HepG2 (cell line): ENCODE data around the gene FBXO9. TPM values are rescaled to one million over a fixed set of nuclear protein-coding genes. Genes with fewer than 3 reads are reported as not detected.

Source experiments
- E2F5 ChIP-seq: sonication (generic); formaldehyde crosslinking; conservative IDR thresholded peaks from 2 replicates; pipeline ENCODE4 v1.4.0; 2020; ENCODE audit warnings: missing genetic modification reagents
- ETV5 ChIP-seq: IDR thresholded peaks from 2 replicates; pipeline ENCODE4 v1.6.1; 2018; ENCODE audit warnings: missing biosample characterization, missing genetic modification reagents, inconsistent platforms, borderline replicate concordance
- FOXK2 ChIP-seq: fragments of 450-650 bp; IDR thresholded peaks from 2 replicates; pipeline ENCODE4 v1.6.1; 2016
- FOXM1 ChIP-seq: sonication (generic); formaldehyde crosslinking; IDR thresholded peaks from 2 replicates; pipeline ENCODE4 v1.5.0; 2020; ENCODE audit warnings: missing genetic modification reagents
- FOXO4 ChIP-seq: sonication (generic); formaldehyde crosslinking; conservative IDR thresholded peaks from 2 replicates; pipeline ENCODE4 v1.8.1; 2023; ENCODE audit warnings: missing genetic modification reagents
- LBX2 ChIP-seq: sonication (generic); formaldehyde crosslinking; IDR thresholded peaks from 2 replicates; pipeline ENCODE4 v1.5.0; 2020; ENCODE audit warnings: missing genetic modification reagents, mild to moderate bottlenecking, borderline replicate concordance
- MIXL1 ChIP-seq: IDR thresholded peaks from 2 replicates; pipeline ENCODE4 v1.6.1; 2016
- NAIF1 ChIP-seq: sonication (generic); formaldehyde crosslinking; IDR thresholded peaks from 2 replicates; pipeline ENCODE4 v1.5.0; 2020; ENCODE audit warnings: mild to moderate bottlenecking, missing genetic modification reagents, borderline replicate concordance
- NCOA5 ChIP-seq: sonication (generic); formaldehyde crosslinking; IDR thresholded peaks from 2 replicates; pipeline ENCODE4 v1.4.0; 2020; ENCODE audit warnings: missing genetic modification reagents
- NFKBIZ ChIP-seq: IDR thresholded peaks from 2 replicates; pipeline ENCODE4 v1.6.1; 2018; ENCODE audit warnings: missing genetic modification reagents, missing compliant biosample characterization
- NR0B2 ChIP-seq: sonication (generic); formaldehyde crosslinking; IDR thresholded peaks from 2 replicates; pipeline ENCODE4 v1.4.0; 2020; ENCODE audit warnings: mild to moderate bottlenecking, missing genetic modification reagents
- PCBP2 ChIP-seq: fragments of 200-400 bp; formaldehyde crosslinking; optimal IDR thresholded peaks from 2 replicates; pipeline ENCODE3; 2018; ENCODE audit warnings: low read length, low read depth; ENCODE audit not compliant: poor library complexity, severe bottlenecking
- POLR2AphosphoS5 ChIP-seq: IDR thresholded peaks from 2 replicates; pipeline ENCODE4 v1.6.1; 2012; ENCODE audit warnings: low read depth, low read length
- PRMT3 ChIP-seq: sonication (generic); formaldehyde crosslinking; IDR thresholded peaks from 2 replicates; pipeline ENCODE4 v1.8.1; 2022; ENCODE audit warnings: low read depth, mild to moderate bottlenecking, moderate library complexity, missing genetic modification reagents, borderline replicate concordance
- ZBTB46 ChIP-seq: sonication (generic); formaldehyde crosslinking; IDR thresholded peaks from 2 replicates; pipeline ENCODE4 v1.4.0; 2020; ENCODE audit warnings: mild to moderate bottlenecking, missing genetic modification reagents, borderline replicate concordance
- ZEB1 ChIP-seq: IDR thresholded peaks from 2 replicates; pipeline ENCODE4 v1.6.1; 2012; ENCODE audit warnings: mild to moderate bottlenecking, low read depth, inconsistent platforms; ENCODE audit not compliant: insufficient replicate concordance
- ZNF20 ChIP-seq: sonication (generic); formaldehyde crosslinking; IDR thresholded peaks from 2 replicates; pipeline ENCODE4 v1.4.0; 2020; ENCODE audit warnings: mild to moderate bottlenecking, moderate library complexity, missing genetic modification reagents
- ZNF30 ChIP-seq: sonication (generic); formaldehyde crosslinking; IDR thresholded peaks from 2 replicates; pipeline ENCODE4 v1.5.0; 2020; ENCODE audit warnings: mild to moderate bottlenecking, missing genetic modification reagents
- ZNF572 ChIP-seq: sonication (generic); formaldehyde crosslinking; IDR thresholded peaks from 2 replicates; pipeline ENCODE4 v1.5.1; 2020; ENCODE audit warnings: mild to moderate bottlenecking, missing genetic modification reagents
- ZNF615 ChIP-seq: sonication (generic); formaldehyde crosslinking; IDR thresholded peaks from 2 replicates; pipeline ENCODE4 v1.5.0; 2020; ENCODE audit warnings: mild to moderate bottlenecking, missing genetic modification reagents, borderline replicate concordance
- ZNF891 ChIP-seq: sonication (generic); formaldehyde crosslinking; IDR thresholded peaks from 2 replicates; pipeline ENCODE4 v1.5.0; 2020; ENCODE audit warnings: mild to moderate bottlenecking, missing genetic modification reagents
- ZZZ3 ChIP-seq: sonication (generic); formaldehyde crosslinking; IDR thresholded peaks from 2 replicates; pipeline ENCODE4 v1.4.0; 2020; ENCODE audit warnings: missing genetic modification reagents, mild to moderate bottlenecking, borderline replicate concordance
- polyA plus RNA-seq, 8 experiments: library from polyadenylated mRNA; depleted of rRNA in 3 of 8; stranded (reverse) in 7 of 8; unstranded in 1 of 8; fragments of >200 nt; fragmentation: Illumina TruSeq in 4 of 8; extraction: Trizol in 4 of 8; gene quantifications; 2 replicates each; pipeline versions ENCODE4 v1.2.1 to v1.2.3, GENCODE V29; 2011 to 2016; ENCODE audit warnings: low read depth in 4 of 8, missing spikeins in 1 of 8, mixed read lengths in 1 of 8; ENCODE audit not compliant: insufficient read depth in 1 of 8
- total RNA-seq, 5 experiments: library from RNA; depleted of rRNA; stranded (reverse); fragments of >200 nt; fragmentation: Illumina TruSeq; extraction: Trizol; gene quantifications; 2 replicates each; pipeline ENCODE4 v1.2.3, GENCODE V29; 2016; ENCODE audit warnings: low read depth in 1 of 5

The FBXO9 gene
- total and polyA plus RNA-seq, 2 of the 13 experiments (the other 11 are each of a cell fraction or from before 2014, with no cell fraction given) = 64.3 to 98.4 TPM

GRCh38 chr6:53065266-53066076, at the start of gene FBXO9 (continued):
- TF ChIP-seq ZBTB46 (CRISPR knock-in tag) (no peak), MIXL1 (CRISPR knock-in tag) (0 out of 2 replicates have a peak, but pooled peaks have one; percentile 10), ZNF615 (CRISPR knock-in tag) (no peak), NR0B2 (CRISPR knock-in tag) (peak; percentile 44; the same call in 1 of the 2 replicates), ZNF891 (CRISPR knock-in tag) (peak; percentile 65; the same call in 1 of the 2 replicates), ZEB1 (peak; percentile 58), FOXO4 (CRISPR knock-in tag) (peak; percentile 99), ZNF572 (no peak), ZNF20 (CRISPR knock-in tag) (0 out of 2 replicates have a peak, but pooled peaks have one; percentile 15), POLR2AphosphoS5 (peak; percentile 62), FOXM1 (CRISPR knock-in tag) (no peak), LBX2 (CRISPR knock-in tag) (no peak), NCOA5 (CRISPR knock-in tag) (no peak), NAIF1 (CRISPR knock-in tag) (peak; percentile 49; the same call in 1 of the 2 replicates), ZZZ3 (CRISPR knock-in tag) (no peak), PRMT3 (CRISPR knock-in tag) (0 out of 2 replicates have a peak, but pooled peaks have one; percentile 57), FOXK2 (no peak), NFKBIZ (CRISPR knock-in tag) (no peak; the same call in none of the 2 replicates), ETV5 (CRISPR knock-in tag) (no peak; the same call in 1 of the 2 replicates), E2F5 (CRISPR knock-in tag) (peak; percentile 44; the same call in 1 of the 2 replicates), ZNF30 (CRISPR knock-in tag) (peak; percentile 75; the same call in 1 of the 2 replicates), PCBP2 (no peak)
